ENCODE data around the gene MON1A.
"Not testable (repeated sequence)": the region's sequence is repeated elsewhere in the genome, so short reads cannot be mapped to it uniquely, and the experiment has no call there.

Gene MON1A

GRCh38 chr3:49910409-49911123 lies 19.0 kb downstream of the MON1A start:
- H3K27ac ChIP-seq = no peak overlapping the region
- H3K79me2 ChIP-seq (ENCODE audit: insufficient read depth, low read depth) = no peaks in the 10 kb centered on the region
- H4K20me1 ChIP-seq (ENCODE audit: insufficient read depth) = no peaks in the 10 kb centered on the region
- no peak for TF ChIP-seq CTCF (conservative IDR thresholded peaks at IDR 0.05; ENCODE audit: low read depth, low read length)
- H3K4me3 ChIP-seq (IDR thresholded peaks at IDR 0.05; ENCODE audit: insufficient read depth, low read depth, low read length) = no peak overlapping the region
- H3K4me2 ChIP-seq = no peak overlapping the region
- no peak overlapping the region for H3K9ac ChIP-seq
- H3K27me3 ChIP-seq (ENCODE audit: insufficient read depth, low read depth) = no peaks in the 10 kb centered on the region
- H3K4me1 ChIP-seq (ENCODE audit: low read depth, poor library complexity, severe bottlenecking) = no peaks in the 10 kb centered on the region
- no peaks in the 10 kb centered on the region for H3K36me3 ChIP-seq (ENCODE audit: insufficient read depth)
- H2AFZ ChIP-seq (ENCODE audit: low read depth) = no peak overlapping the region

- no peaks in the 10 kb centered on the region for H3K4me1 ChIP-seq (ENCODE audit: low read depth, poor library complexity, severe bottlenecking)
- TF ChIP-seq CTCF (conservative IDR thresholded peaks at IDR 0.05; ENCODE audit: low read depth, low read length) = no peak
- H3K27ac ChIP-seq = no peak overlapping the region
Measured at GRCh38 chr3:49908373-49909199, 21.0 kb downstream of the MON1A start.

GRCh38 chr3:49906073-49906743 lies 23.4 kb downstream of the MON1A start:
- Histone ChIP-seq H3K27me3 (ENCODE audit: insufficient read depth, low read depth) (no peaks in the 10 kb centered on the region), H3K79me2 (ENCODE audit: insufficient read depth, low read depth) (no peaks in the 10 kb centered on the region), H2AFZ (ENCODE audit: low read depth) (no peak overlapping the region), H3K4me1 (ENCODE audit: low read depth, poor library complexity, severe bottlenecking) (peaks cover 11% of the 10 kb centered on the region), H3K36me3 (ENCODE audit: insufficient read depth) (no peaks in the 10 kb centered on the region), H3K4me3 (IDR thresholded peaks at IDR 0.05; ENCODE audit: insufficient read depth, low read depth, low read length) (no peak overlapping the region), H4K20me1 (ENCODE audit: insufficient read depth) (no peaks in the 10 kb centered on the region), H3K27ac (no peak overlapping the region), H3K4me2 (no peak overlapping the region), H3K9ac (no peak overlapping the region)
- TF ChIP-seq CTCF (conservative IDR thresholded peaks at IDR 0.05; ENCODE audit: low read depth, low read length) = no peak

More at GRCh38 chr3:49908373-49909199, 21.0 kb downstream of the MON1A start:
- Histone ChIP-seq H3K79me2 (ENCODE audit: insufficient read depth, low read depth) (no peaks in the 10 kb centered on the region), H3K4me2 (no peak overlapping the region), H4K20me1 (ENCODE audit: insufficient read depth) (no peaks in the 10 kb centered on the region), H3K9ac (no peak overlapping the region), H3K36me3 (ENCODE audit: insufficient read depth) (no peaks in the 10 kb centered on the region), H2AFZ (ENCODE audit: low read depth) (no peak overlapping the region), H3K27me3 (ENCODE audit: insufficient read depth, low read depth) (no peaks in the 10 kb centered on the region), H3K4me3 (IDR thresholded peaks at IDR 0.05; ENCODE audit: insufficient read depth, low read depth, low read length) (no peak overlapping the region)

- not testable (repeated sequence) for H4K20me1 ChIP-seq (ENCODE audit: insufficient read depth); H3K27ac ChIP-seq; H3K79me2 ChIP-seq (ENCODE audit: insufficient read depth, low read depth); H2AFZ ChIP-seq (ENCODE audit: low read depth); H3K4me3 ChIP-seq (IDR thresholded peaks at IDR 0.05; ENCODE audit: insufficient read depth, low read depth, low read length); H3K27me3 ChIP-seq (ENCODE audit: insufficient read depth, low read depth); H3K4me2 ChIP-seq; H3K36me3 ChIP-seq (ENCODE audit: insufficient read depth); H3K9ac ChIP-seq
- peaks cover 13% of the 10 kb centered on the region for H3K4me1 ChIP-seq (ENCODE audit: low read depth, poor library complexity, severe bottlenecking)
Measured at GRCh38 chr3:49904448-49904847, 25.2 kb downstream of the MON1A start.

All from KMS-11 (cell line).